Measurements from ENCODE around the gene TMEM263.

DNA sequence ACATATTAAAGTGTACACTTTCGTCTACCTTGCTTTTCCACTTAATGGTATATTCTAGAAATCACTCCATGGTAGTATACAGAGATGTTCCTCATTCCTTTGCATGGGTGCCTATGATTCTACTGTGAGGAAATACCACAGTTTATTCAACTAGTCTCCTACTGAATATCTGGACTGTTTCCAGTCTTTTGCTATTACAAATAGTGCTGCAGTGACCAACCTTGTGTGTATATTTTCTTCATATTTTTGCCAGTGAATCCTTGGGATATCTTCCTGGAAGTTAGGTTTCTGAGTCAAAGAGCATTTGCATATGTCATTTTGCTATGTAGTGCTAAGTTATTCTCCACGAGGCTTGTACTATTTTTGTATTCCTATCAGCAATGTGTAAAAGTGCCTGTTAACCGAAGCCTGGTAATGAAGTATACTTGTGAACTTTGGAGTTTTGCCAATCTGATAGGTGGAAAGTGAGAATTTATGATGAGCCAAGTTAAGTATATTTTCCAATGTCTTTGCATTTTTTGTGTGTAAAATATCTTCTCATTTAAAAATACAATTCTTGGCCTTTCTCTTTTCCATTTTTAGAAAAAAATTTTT, 31.3 kb upstream of the TMEM263 start:
- TF ChIP-seq, protein P1, sequence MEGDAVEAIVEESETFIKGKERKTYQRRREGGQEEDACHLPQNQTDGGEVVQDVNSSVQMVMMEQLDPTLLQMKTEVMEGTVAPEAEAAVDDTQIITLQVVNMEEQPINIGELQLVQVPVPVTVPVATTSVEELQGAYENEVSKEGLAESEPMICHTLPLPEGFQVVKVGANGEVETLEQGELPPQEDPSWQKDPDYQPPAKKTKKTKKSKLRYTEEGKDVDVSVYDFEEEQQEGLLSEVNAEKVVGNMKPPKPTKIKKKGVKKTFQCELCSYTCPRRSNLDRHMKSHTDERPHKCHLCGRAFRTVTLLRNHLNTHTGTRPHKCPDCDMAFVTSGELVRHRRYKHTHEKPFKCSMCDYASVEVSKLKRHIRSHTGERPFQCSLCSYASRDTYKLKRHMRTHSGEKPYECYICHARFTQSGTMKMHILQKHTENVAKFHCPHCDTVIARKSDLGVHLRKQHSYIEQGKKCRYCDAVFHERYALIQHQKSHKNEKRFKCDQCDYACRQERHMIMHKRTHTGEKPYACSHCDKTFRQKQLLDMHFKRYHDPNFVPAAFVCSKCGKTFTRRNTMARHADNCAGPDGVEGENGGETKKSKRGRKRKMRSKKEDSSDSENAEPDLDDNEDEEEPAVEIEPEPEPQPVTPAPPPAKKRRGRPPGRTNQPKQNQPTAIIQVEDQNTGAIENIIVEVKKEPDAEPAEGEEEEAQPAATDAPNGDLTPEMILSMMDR (IDR thresholded peaks at IDR 0.05), result no peak
- no peak for TF ChIP-seq ZFX (IDR thresholded peaks at IDR 0.05; ENCODE audit: borderline replicate concordance)
